ENCODE results near the gene RAVER1.
"Not testable (repeated sequence)": the region's sequence is repeated elsewhere in the genome, so short reads cannot be mapped to it uniquely, and the experiment has no call there.

The RAVER1 gene

GRCh38 chr19:10332965-10333757 lies at the start of gene RAVER1:
RAVER1 (minus strand) TSS chr19:10333529; CDS start chr19:10333507, 22 bp downstream.
- peak; percentile 99 for DNase-seq
- H2AFZ ChIP-seq (ENCODE audit: low read depth, low read length): peak within 1 kb of the TSS; percentile 89
- peaks cover 53% of the 10 kb centered on the region for H3K36me3 ChIP-seq (ENCODE audit: insufficient read depth, low read length)
- H4K20me1 ChIP-seq (ENCODE audit: insufficient read depth, low read length): peaks cover 43% of the 10 kb centered on the region
- TF ChIP-seq CTCF (IDR thresholded peaks at IDR 0.05; ENCODE audit: borderline replicate concordance, extremely low read depth, low read length, poor library complexity, severe bottlenecking): no peak
- no peak for TF ChIP-seq EZH2 (IDR thresholded peaks at IDR 0.05; ENCODE audit: borderline replicate concordance, low read depth, low read length, severe bottlenecking)
- no peaks in the 10 kb centered on the region for H3K9me3 ChIP-seq (ENCODE audit: insufficient read depth, low read length, severe bottlenecking)
- H3K79me2 ChIP-seq (ENCODE audit: insufficient read depth, low read length): peaks cover 68% of the 10 kb centered on the region
- H3K4me2 ChIP-seq (ENCODE audit: insufficient read depth, low read length): peak within 1 kb of the TSS; percentile 96
- peak; percentile 91 for ATAC-seq (ENCODE audit: insufficient read depth, low read depth)
- H3K4me1 ChIP-seq (ENCODE audit: insufficient read depth, low read length): peaks cover 29% of the 10 kb centered on the region
- H3K9ac ChIP-seq (ENCODE audit: low read depth, low read length): peak within 1 kb of the TSS; percentile 98
- no peaks in the 10 kb centered on the region for H3K27me3 ChIP-seq (ENCODE audit: insufficient read depth, low read length, poor library complexity)
- peak within 1 kb of the TSS; percentile 59 to 94 for H3K4me3 ChIP-seq (ENCODE audit: low read depth in 1 of 2, low read length in 2 of 2)
- peak within 1 kb of the TSS; percentile 99 for H3K27ac ChIP-seq (ENCODE audit: low read length)

GRCh38 chr19:10383223-10383499 lies 49.8 kb upstream of the RAVER1 start:
- H2AFZ ChIP-seq (ENCODE audit: low read depth, low read length); H3K36me3 ChIP-seq (ENCODE audit: insufficient read depth, low read length); H3K27me3 ChIP-seq (ENCODE audit: insufficient read depth, low read length, poor library complexity); H3K4me3 ChIP-seq (ENCODE audit: low read depth in 1 of 2, low read length in 2 of 2); H3K9me3 ChIP-seq (ENCODE audit: insufficient read depth, low read length, severe bottlenecking); DNase-seq; H4K20me1 ChIP-seq (ENCODE audit: insufficient read depth, low read length); H3K27ac ChIP-seq (ENCODE audit: low read length); H3K4me2 ChIP-seq (ENCODE audit: insufficient read depth, low read length); H3K9ac ChIP-seq (ENCODE audit: low read depth, low read length); ATAC-seq (ENCODE audit: insufficient read depth, low read depth): not testable (repeated sequence)
- H3K79me2 ChIP-seq (ENCODE audit: insufficient read depth, low read length): peaks cover 23% of the 10 kb centered on the region
- peaks cover 26% of the 10 kb centered on the region for H3K4me1 ChIP-seq (ENCODE audit: insufficient read depth, low read length)

- Histone ChIP-seq H2AFZ (ENCODE audit: low read depth, low read length) (peak within 1 kb of the TSS; percentile 92), H4K20me1 (ENCODE audit: insufficient read depth, low read length) (no peaks in the 10 kb centered on the region), H3K4me1 (ENCODE audit: insufficient read depth, low read length) (peaks cover 27% of the 10 kb centered on the region), H3K36me3 (ENCODE audit: insufficient read depth, low read length) (peaks cover 15% of the 10 kb centered on the region), H3K27ac (ENCODE audit: low read length) (peak within 1 kb of the TSS; percentile 88), H3K9ac (ENCODE audit: low read depth, low read length) (peak within 1 kb of the TSS; percentile 85), H3K27me3 (ENCODE audit: insufficient read depth, low read length, poor library complexity) (no peaks in the 10 kb centered on the region), H3K79me2 (ENCODE audit: insufficient read depth, low read length) (peaks cover 25% of the 10 kb centered on the region), H3K4me2 (ENCODE audit: insufficient read depth, low read length) (peak within 1 kb of the TSS; percentile 94), H3K9me3 (ENCODE audit: insufficient read depth, low read length, severe bottlenecking) (no peaks in the 10 kb centered on the region), H3K4me3 (ENCODE audit: low read depth in 1 of 2, low read length in 2 of 2) (peak within 1 kb of the TSS; percentile 64 to 79; a peak in 3 of 4 replicates)
- DNase-seq: peak; percentile 98
- ATAC-seq (ENCODE audit: insufficient read depth, low read depth): peak; percentile 96
- TF ChIP-seq EZH2 (IDR thresholded peaks at IDR 0.05; ENCODE audit: borderline replicate concordance, low read depth, low read length, severe bottlenecking) (no peak), CTCF (IDR thresholded peaks at IDR 0.05; ENCODE audit: borderline replicate concordance, extremely low read depth, low read length, poor library complexity, severe bottlenecking) (no peak)
Observed at GRCh38 chr19:10380313-10381102, 47.2 kb upstream of the RAVER1 start, which contains the start of gene TYK2. TYK2 (minus strand) TSS chr19:10380572; CDS start chr19:10378406, 2,166 bp downstream.

- H2AFZ ChIP-seq (ENCODE audit: low read depth, low read length): peak overlapping the region; percentile 87
- TF ChIP-seq EZH2 (IDR thresholded peaks at IDR 0.05; ENCODE audit: borderline replicate concordance, low read depth, low read length, severe bottlenecking) (no peak), CTCF (IDR thresholded peaks at IDR 0.05; ENCODE audit: borderline replicate concordance, extremely low read depth, low read length, poor library complexity, severe bottlenecking) (no peak)
- H3K27me3 ChIP-seq (ENCODE audit: insufficient read depth, low read length, poor library complexity): no peaks in the 10 kb centered on the region
- H3K4me2 ChIP-seq (ENCODE audit: insufficient read depth, low read length): peak overlapping the region; percentile 94
- H3K36me3 ChIP-seq (ENCODE audit: insufficient read depth, low read length): peaks cover 21% of the 10 kb centered on the region
- no peaks in the 10 kb centered on the region for H4K20me1 ChIP-seq (ENCODE audit: insufficient read depth, low read length)
- peak overlapping the region; percentile 84 for H3K27ac ChIP-seq (ENCODE audit: low read length)
- DNase-seq (no peak), ATAC-seq (ENCODE audit: insufficient read depth, low read depth) (no peak)
- peak overlapping the region; percentile 64 to 79; a peak in 3 of 4 replicates for H3K4me3 ChIP-seq (ENCODE audit: low read depth in 1 of 2, low read length in 2 of 2)
- H3K4me1 ChIP-seq (ENCODE audit: insufficient read depth, low read length): peaks cover 27% of the 10 kb centered on the region
- H3K79me2 ChIP-seq (ENCODE audit: insufficient read depth, low read length): peaks cover 25% of the 10 kb centered on the region
- peak overlapping the region; percentile 85 for H3K9ac ChIP-seq (ENCODE audit: low read depth, low read length)
- H3K9me3 ChIP-seq (ENCODE audit: insufficient read depth, low read length, severe bottlenecking): no peaks in the 10 kb centered on the region
Observed at GRCh38 chr19:10379880-10380312, 46.6 kb upstream of the RAVER1 start.
